ENCODE measurements around the gene CBLL2. TPM values are rescaled to one million over a fixed set of nuclear protein-coding genes. Genes with fewer than 3 reads are reported as not detected.

The CBLL2 gene, protein sequence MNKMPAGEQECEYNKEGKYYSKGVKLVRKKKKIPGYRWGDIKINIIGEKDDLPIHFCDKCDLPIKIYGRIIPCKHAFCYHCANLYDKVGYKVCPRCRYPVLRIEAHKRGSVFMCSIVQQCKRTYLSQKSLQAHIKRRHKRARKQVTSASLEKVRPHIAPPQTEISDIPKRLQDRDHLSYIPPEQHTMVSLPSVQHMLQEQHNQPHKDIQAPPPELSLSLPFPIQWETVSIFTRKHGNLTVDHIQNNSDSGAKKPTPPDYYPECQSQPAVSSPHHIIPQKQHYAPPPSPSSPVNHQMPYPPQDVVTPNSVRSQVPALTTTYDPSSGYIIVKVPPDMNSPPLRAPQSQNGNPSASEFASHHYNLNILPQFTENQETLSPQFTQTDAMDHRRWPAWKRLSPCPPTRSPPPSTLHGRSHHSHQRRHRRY
- not detected in 2 replicates for total RNA-seq
- polyA plus RNA-seq = not detected in 2 replicates
- not detected in 2 replicates for polyA plus RNA-seq (2012)
- polyA minus RNA-seq (ENCODE audit: low replicate concordance) = not detected in 2 replicates

DNA sequence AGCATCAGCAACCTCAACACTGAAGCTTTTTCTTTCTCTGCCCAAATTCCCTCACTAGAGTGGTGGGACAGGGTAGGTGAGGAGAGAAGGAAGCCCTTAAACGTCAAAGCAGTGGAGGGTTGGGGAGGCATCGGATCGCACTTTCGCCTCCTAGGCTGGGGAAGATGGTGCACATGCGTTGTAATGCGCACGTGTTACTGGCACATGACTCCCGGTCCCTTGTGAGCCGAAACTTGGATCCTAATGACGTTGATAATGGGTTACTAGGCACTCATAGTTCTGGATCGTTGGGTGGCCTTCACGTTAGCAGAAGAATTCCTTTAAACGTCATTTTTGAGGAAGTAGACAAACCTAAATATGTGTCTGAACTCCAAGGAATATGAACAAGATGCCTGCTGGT, at the start of gene CBLL2:
Gene CBLL2 (plus strand): TSS at position 301 of the 400 bp plus-strand sequence. CDS start 79 bp downstream, at position 380.
- TF ChIP-seq EZH2 (IDR thresholded peaks at IDR 0.05; ENCODE audit: low read length, missing control alignments) (no peak), CTCF (conservative IDR thresholded peaks at IDR 0.05 in 1 of 2, IDR thresholded peaks at IDR 0.05 in 1 of 2; ENCODE audit: low read depth in 1 of 2, low read length in 2 of 2) (no peak)
- Histone ChIP-seq H3K27me3 (ENCODE audit: control insufficient read depth, insufficient read depth, low read length) (no peaks in the 10 kb centered on the region), H3K4me2 (ENCODE audit: extremely low read depth, insufficient read depth, low read length) (no peak within 1 kb of the TSS), H3K9ac (ENCODE audit: insufficient read depth, low read length) (no peak within 1 kb of the TSS), H4K20me1 (ENCODE audit: control insufficient read depth, extremely low read depth, insufficient read depth, low read length) (no peaks in the 10 kb centered on the region), H2AFZ (ENCODE audit: low read length) (no peak within 1 kb of the TSS), H3K79me2 (ENCODE audit: control insufficient read depth, insufficient read depth, low read length) (no peaks in the 10 kb centered on the region), H3K27ac (ENCODE audit: insufficient read depth, low read length) (no peak within 1 kb of the TSS), H3K9me3 (ENCODE audit: control insufficient read depth, insufficient read depth, low read depth, low read length) (no peaks in the 10 kb centered on the region), H3K36me3 (ENCODE audit: control insufficient read depth, insufficient read depth, low read length) (no peaks in the 10 kb centered on the region), H3K4me3 (replicated peaks in 1 of 4; ENCODE audit: control extremely low read depth in 1 of 4, insufficient read depth in 1 of 4, low read depth in 3 of 4, low read length in 4 of 4) (no peak within 1 kb of the TSS), H3K4me1 (ENCODE audit: control insufficient read depth, extremely low read depth, insufficient read depth, low read length) (no peaks in the 10 kb centered on the region)
- DNase-seq (ENCODE audit: low read depth in 2 of 2) = no peak

- Histone ChIP-seq H3K4me3 (replicated peaks in 1 of 4; ENCODE audit: control extremely low read depth in 1 of 4, insufficient read depth in 1 of 4, low read depth in 3 of 4, low read length in 4 of 4) (no peak overlapping the region), H4K20me1 (ENCODE audit: control insufficient read depth, extremely low read depth, insufficient read depth, low read length) (no peaks in the 10 kb centered on the region), H3K79me2 (ENCODE audit: control insufficient read depth, insufficient read depth, low read length) (no peaks in the 10 kb centered on the region), H3K36me3 (ENCODE audit: control insufficient read depth, insufficient read depth, low read length) (no peaks in the 10 kb centered on the region), H3K27ac (ENCODE audit: insufficient read depth, low read length) (no peak overlapping the region), H3K27me3 (ENCODE audit: control insufficient read depth, insufficient read depth, low read length) (no peaks in the 10 kb centered on the region), H3K4me2 (ENCODE audit: extremely low read depth, insufficient read depth, low read length) (no peak overlapping the region), H2AFZ (ENCODE audit: low read length) (no peak overlapping the region), H3K9me3 (ENCODE audit: control insufficient read depth, insufficient read depth, low read depth, low read length) (no peaks in the 10 kb centered on the region), H3K4me1 (ENCODE audit: control insufficient read depth, extremely low read depth, insufficient read depth, low read length) (no peaks in the 10 kb centered on the region), H3K9ac (ENCODE audit: insufficient read depth, low read length) (no peak overlapping the region)
- no peak for DNase-seq (ENCODE audit: low read depth in 2 of 2)
- TF ChIP-seq EZH2 (IDR thresholded peaks at IDR 0.05; ENCODE audit: low read length, missing control alignments) (no peak), CTCF (conservative IDR thresholded peaks at IDR 0.05 in 1 of 2, IDR thresholded peaks at IDR 0.05 in 1 of 2; ENCODE audit: low read depth in 1 of 2, low read length in 2 of 2) (no peak)
Observed at GRCh38 chrX:22234380-22234779, 38.3 kb upstream of the CBLL2 start.

GRCh38 chrX:22237479-22237878, 35.2 kb upstream of the CBLL2 start:
- Histone ChIP-seq H3K79me2 (ENCODE audit: control insufficient read depth, insufficient read depth, low read length) (no peaks in the 10 kb centered on the region), H3K9ac (ENCODE audit: insufficient read depth, low read length) (no peak overlapping the region), H3K4me2 (ENCODE audit: extremely low read depth, insufficient read depth, low read length) (no peak overlapping the region), H3K4me3 (replicated peaks in 1 of 4; ENCODE audit: control extremely low read depth in 1 of 4, insufficient read depth in 1 of 4, low read depth in 3 of 4, low read length in 4 of 4) (no peak overlapping the region), H2AFZ (ENCODE audit: low read length) (no peak overlapping the region), H3K27me3 (ENCODE audit: control insufficient read depth, insufficient read depth, low read length) (no peaks in the 10 kb centered on the region), H3K9me3 (ENCODE audit: control insufficient read depth, insufficient read depth, low read depth, low read length) (no peaks in the 10 kb centered on the region), H3K27ac (ENCODE audit: insufficient read depth, low read length) (no peak overlapping the region), H3K36me3 (ENCODE audit: control insufficient read depth, insufficient read depth, low read length) (no peaks in the 10 kb centered on the region), H4K20me1 (ENCODE audit: control insufficient read depth, extremely low read depth, insufficient read depth, low read length) (no peaks in the 10 kb centered on the region), H3K4me1 (ENCODE audit: control insufficient read depth, extremely low read depth, insufficient read depth, low read length) (no peaks in the 10 kb centered on the region)
- no peak for DNase-seq (ENCODE audit: low read depth in 2 of 2)
- TF ChIP-seq EZH2 (IDR thresholded peaks at IDR 0.05; ENCODE audit: low read length, missing control alignments) (no peak), CTCF (conservative IDR thresholded peaks at IDR 0.05 in 1 of 2, IDR thresholded peaks at IDR 0.05 in 1 of 2; ENCODE audit: low read depth in 1 of 2, low read length in 2 of 2) (no peak)
